OCI-M1 (cell line): ENCODE data around the gene GRIN2A.
"Not testable (repeated sequence)": the region's sequence is repeated elsewhere in the genome, so short reads cannot be mapped to it uniquely, and the experiment has no call there.

Source experiments
- DNase-seq: peaks from one replicate; lab custom pipeline; 2025; lab: John Stamatoyannopoulos, UW

GRIN2A gene

GRCh38 chr16:9913604-9914326 lies 268.5 kb downstream of the GRIN2A start:
- DNase-seq: no peak

DNA sequence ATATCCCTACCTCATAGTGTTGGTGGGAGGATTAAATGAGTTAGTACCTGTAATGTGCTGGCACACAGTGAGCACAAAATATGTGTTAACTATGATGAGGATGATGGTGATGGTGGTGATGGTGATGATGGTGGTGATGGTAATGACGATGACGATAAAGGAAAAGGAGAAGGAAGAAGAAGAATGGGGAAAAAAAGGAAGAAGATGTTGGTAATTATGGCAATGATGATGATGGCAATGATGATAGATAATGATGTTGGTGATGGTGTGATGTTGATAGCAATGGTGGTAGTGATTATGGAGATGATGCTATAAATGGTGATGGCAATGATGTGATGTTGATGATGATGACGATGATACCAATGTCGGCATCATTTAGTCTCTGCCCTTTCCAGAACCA lies 270.2 kb downstream of the GRIN2A start:
- no peak for DNase-seq

DNA sequence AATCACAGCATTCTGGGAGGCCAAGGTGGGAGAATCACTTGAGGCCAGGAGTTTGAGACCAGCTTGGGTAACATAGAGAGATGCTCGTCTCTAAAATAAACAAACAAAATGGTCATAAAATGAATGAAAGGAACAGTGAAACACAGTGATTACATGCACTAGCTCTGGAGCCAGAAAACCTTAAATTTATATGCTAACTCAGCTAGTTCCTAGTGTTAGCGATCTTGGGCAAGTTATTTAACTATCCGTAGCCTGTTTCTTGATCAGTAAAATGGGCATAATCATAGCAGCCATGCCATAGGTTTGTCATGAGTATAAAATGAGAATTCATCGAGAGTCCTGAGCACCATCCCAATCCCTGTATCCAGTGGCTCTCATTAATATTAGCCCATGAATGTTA lies 271.0 kb downstream of the GRIN2A start:
- no peak for DNase-seq

DNA sequence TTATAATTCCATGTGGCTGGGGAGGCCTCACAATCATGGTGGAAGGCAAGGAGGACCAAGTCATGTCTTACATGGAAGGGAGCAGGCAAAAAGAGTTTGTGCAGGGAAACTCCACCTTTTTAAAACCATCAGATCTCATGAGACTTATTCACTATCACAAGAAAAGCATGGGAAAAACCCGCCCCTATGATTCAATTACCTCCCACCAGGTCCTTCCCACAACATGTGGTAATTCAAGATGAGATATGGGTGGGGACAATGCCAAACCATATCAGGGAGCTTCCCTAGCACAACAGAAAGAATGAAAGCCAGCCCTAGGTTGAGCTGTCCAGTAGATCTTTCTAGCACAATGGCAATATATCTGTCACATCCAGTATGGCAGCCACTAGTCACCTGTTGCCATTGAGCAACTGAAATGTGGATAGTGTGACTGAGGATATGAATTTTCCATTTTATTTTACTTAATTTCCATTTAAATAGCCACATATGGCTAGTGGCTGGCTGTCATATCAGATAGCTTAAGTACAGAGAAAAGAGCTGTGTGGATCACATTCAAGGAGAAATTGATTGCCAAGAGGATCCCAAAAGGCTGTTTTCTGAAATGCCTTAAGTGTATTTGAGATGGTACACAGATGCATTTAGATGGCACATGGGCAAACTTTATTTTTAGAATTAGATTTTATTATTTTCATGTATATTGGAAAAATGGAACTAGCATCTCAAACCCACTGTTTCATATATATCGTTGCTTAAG lies 273.0 kb downstream of the GRIN2A start:
- peak; percentile 3 for DNase-seq

- no peak for DNase-seq
Observed at GRCh38 chr16:9908613-9909012, 273.6 kb downstream of the GRIN2A start.

GRCh38 chr16:9907752-9908151 lies 274.5 kb downstream of the GRIN2A start:
- DNase-seq: no peak

DNA sequence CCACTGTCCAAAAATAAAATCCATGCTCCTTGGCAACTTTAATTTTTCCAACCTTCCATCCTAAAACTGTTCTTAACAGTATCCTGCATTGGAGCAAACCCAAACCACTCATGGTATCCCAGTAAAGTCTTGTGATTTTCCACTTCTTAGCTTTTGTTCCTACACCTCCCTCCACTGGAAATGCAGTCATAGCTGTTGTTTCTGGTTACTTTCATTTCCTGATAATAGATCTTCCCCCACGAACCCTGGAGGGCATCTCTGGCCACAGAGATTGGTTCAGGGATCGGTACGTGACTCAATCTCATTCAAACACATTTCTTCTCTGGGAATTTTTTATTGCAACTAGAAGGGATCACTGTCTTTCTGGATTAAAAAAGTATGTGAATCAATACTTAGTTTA lies 276.0 kb downstream of the GRIN2A start:
- DNase-seq: no peak

GRCh38 chr16:9904526-9904925 lies 277.7 kb downstream of the GRIN2A start:
- peak; percentile 0 for DNase-seq

DNA sequence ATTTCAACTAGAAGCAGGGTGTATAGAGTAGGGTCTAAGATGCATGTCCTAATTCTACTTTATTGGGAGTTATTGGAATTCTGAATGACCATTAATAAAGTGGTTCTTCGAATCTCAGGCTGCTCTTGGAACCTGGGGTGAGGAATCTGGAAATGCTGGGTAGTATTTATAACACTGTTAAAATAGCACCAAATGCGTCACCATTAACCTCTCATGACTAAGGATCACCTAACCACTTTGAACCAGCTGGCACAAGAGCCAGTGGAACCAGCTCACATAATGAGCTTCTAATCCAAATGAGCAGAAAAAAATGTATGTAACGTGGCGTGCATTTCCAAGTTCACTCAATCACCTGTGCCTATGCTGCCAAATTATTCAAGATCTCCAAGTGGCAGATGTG lies 281.7 kb downstream of the GRIN2A start:
- DNase-seq: no peak

DNA sequence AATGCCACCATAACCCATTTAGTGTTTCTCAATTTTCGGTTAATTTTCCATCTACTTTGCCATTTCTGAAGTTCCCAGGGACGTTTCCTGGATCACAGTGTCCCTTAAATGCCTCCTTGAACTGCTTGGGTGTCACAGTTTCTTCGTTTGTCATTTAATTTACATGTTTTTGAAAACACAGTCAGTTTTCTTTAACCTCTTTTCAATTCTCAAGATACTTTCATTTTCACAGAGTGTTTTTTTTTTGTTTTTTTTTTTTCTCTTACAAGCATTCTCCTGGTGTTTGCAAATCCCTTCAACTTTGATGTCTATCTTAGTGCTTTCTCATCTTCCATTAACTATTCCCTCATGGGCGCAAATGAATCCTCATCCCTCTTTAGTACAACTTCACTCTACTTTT lies 283.7 kb downstream of the GRIN2A start:
- no peak for DNase-seq

DNA sequence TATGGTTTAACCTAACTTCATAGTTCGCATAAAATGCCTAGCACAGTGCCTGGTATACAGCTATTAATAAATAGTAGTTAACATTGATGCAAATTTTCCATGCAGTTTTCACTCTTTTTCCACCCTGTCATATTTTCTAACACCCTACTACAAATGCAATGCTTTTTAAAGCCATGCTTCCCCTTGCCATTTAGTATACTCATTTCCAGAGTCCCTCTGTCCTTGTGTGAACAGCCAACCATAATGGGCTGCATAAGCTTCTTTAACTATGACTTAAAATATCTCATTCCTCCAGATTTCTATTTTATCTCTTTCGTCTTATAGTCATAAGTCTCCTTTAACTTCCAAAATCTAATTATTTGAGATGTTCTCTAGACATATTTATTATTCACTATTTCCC lies 284.1 kb downstream of the GRIN2A start:
- no peak for DNase-seq

GRCh38 chr16:9895817-9896216 lies 286.4 kb downstream of the GRIN2A start:
- DNase-seq: no peak

DNA sequence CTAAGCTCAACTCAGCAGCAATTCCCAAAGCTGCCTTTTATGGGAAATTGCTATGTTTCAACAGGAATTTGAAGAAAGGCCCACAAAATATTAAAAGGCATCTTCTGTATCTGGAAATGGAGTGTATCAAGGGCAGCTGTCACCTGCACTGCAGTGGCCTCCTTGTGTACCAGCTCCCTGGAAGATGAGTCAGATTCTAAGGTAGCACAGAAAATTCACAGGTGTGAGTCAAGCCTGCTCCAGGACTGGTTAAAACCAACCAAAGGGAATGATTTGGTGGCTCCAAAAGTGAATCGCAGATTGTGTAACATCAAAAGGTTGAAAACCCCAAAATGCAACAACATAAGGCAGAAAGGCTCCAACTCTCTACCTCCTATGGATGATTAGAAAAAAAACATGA lies 296.4 kb downstream of the GRIN2A start:
- no peak for DNase-seq

GRCh38 chr16:9885467-9885866 lies 296.8 kb downstream of the GRIN2A start:
- DNase-seq: no peak

DNA sequence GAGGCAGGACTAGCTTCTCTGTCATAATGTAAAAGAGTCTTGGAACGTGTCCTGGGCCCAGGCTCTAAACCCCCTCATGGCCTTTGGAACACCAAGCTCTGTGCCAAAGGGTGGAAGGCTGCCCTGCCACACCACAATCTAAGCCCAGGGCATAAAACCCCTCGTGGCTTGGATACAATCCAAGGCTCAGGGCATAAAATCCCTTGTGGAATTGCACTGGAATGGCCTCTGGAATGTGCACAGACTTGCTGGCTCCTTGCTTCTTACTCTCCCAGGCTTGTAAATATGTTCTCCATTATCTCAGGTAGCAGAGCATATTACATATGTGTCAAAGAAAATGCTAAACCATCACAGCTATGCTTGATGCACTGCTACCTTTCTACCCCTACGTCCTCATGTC lies 306.2 kb downstream of the GRIN2A start:
- DNase-seq: not testable (repeated sequence)

GRCh38 chr16:9874219-9874618 lies 308.0 kb downstream of the GRIN2A start:
- DNase-seq: no peak

DNA sequence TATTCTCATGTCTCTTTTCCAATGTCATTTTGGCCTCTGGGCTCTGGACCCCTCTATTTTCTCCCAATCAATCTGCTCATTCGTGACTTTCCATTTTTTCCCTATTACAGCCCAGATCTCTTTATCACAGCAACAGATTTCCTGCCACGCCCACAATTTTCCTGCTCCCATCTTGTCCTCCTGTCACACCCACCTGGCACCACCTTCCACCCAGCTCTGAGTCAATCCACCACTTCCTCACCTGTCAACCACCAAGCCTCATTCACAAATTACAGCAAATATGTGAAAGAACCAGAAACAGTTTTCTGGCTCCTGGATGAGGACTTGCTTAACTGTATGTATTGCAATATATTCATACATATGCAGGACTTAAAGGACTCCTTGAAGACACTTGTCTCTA lies 311.3 kb downstream of the GRIN2A start:
- no peak for DNase-seq

- no peak for DNase-seq
Observed at GRCh38 chr16:9869776-9870175, 312.5 kb downstream of the GRIN2A start.

- no peak for DNase-seq
Observed at GRCh38 chr16:9868606-9869149, 313.6 kb downstream of the GRIN2A start.

DNA sequence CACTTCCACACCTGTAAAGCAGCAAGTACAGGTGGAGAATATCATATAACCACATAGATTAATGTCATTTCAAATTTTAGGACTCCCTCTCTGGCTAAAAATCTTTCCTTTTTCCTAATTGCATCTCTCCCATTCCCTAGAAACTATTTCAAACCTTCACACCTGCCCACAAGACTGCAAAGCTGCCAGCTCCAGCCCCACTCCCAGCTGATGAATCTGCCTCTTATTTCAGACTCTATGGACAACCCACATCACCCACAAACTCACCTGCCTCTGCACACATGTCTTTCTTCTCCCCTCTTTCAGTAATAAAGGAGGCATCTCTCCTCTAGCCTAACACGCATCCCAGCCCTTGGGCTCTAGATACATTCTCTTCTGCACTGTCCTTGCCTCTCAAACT lies 315.1 kb downstream of the GRIN2A start:
- no peak for DNase-seq

DNA sequence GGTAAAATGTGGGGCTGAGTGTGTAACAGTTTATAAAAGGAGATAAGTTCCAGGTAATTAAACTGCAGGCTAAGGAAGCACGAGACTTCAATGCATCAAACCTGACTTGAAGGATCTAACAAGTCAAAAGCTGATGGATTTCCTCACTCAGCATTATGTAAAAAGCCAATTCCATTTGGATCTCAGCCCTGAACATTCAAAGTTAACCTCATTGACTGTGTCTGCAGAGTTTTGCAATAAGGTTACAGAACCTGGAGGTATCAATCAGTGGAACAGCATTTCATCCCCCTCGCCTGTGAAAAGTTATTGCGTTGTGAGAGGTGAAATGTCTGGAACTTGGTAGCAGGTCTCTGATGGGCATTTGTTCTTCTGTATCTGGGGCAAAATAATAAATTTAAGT lies 317.8 kb downstream of the GRIN2A start:
- DNase-seq: no peak

- DNase-seq: no peak
Observed at GRCh38 chr16:9862327-9862726, 319.9 kb downstream of the GRIN2A start.

DNA sequence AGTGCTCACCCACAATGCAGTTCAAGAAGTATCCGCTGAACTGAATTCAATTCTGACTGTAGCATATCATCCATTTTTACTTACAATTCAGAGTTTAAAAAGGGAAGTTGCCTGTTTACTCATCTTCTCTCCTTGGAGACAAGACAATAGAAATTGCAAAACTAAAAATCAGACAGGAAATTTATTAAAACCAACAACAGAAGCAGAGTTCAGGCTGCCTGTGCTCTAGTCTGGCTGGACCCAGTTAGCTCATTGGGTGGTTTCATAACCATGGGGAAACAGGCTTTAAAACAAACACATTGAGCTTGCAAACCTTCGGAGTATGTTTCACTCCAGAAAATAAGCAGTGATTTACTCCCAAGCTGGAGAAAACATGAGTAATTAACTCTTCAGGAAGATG lies 321.4 kb downstream of the GRIN2A start:
- DNase-seq: no peak
